Measurements from ENCODE around the gene ZNF763. TPM values are rescaled to one million over a fixed set of nuclear protein-coding genes. Genes with fewer than 3 reads are reported as not detected.
"Not testable (repeated sequence)": the region's sequence is repeated elsewhere in the genome, so short reads cannot be mapped to it uniquely, and the experiment has no call there.

Gene ZNF763
- total RNA-seq, 4 donors from 2014 or later, result 1.9 to 5.6 (median 3.8) TPM

GRCh38 chr19:11989112-11989456, 24.2 kb downstream of the ZNF763 start:
- no peaks in the 10 kb centered on the region for H3K27me3 ChIP-seq
- WGBS, result 74% methylated on average over 9 of the region's 9 CpGs
- no peak for DNase-seq (ENCODE audit: low spot score in 2 of 2)
- no peaks in the 10 kb centered on the region for H3K36me3 ChIP-seq
- no peaks in the 10 kb centered on the region for H3K9me3 ChIP-seq
- no peak overlapping the region for H3K27ac ChIP-seq
- peak overlapping the region; percentile 76 for H3K4me3 ChIP-seq
- TF ChIP-seq EP300 (IDR thresholded peaks at IDR 0.05) (no peak), POLR2A (IDR thresholded peaks at IDR 0.05) (no peak), CTCF (IDR thresholded peaks at IDR 0.05) (no peak), POLR2AphosphoS5 (IDR thresholded peaks at IDR 0.05) (no peak)
- H3K4me1 ChIP-seq, result peaks cover 10% of the 10 kb centered on the region

GRCh38 chr19:11991921-11992320, 27.1 kb downstream of the ZNF763 start:
- not testable (repeated sequence) for DNase-seq (ENCODE audit: low spot score in 2 of 2); H3K9me3 ChIP-seq; H3K27ac ChIP-seq; H3K4me3 ChIP-seq; H3K27me3 ChIP-seq; H3K4me1 ChIP-seq; H3K36me3 ChIP-seq
- WGBS, result 79% methylated on average over 4 of the region's 4 CpGs

- Histone ChIP-seq H3K36me3 (no peaks in the 10 kb centered on the region), H3K27ac (no peak overlapping the region), H3K4me1 (no peaks in the 10 kb centered on the region), H3K4me3 (no peak overlapping the region), H3K9me3 (no peaks in the 10 kb centered on the region), H3K27me3 (no peaks in the 10 kb centered on the region)
- DNase-seq (ENCODE audit: low spot score in 2 of 2), result no peak
- TF ChIP-seq POLR2A (IDR thresholded peaks at IDR 0.05), result no peak
- no peak for TF ChIP-seq EP300 (IDR thresholded peaks at IDR 0.05)
- no peak for TF ChIP-seq CTCF (IDR thresholded peaks at IDR 0.05)
- no peak for TF ChIP-seq POLR2AphosphoS5 (IDR thresholded peaks at IDR 0.05)
- 73% methylated on average over 1 of the region's 1 CpG for WGBS
These were observed 30.3 kb downstream of the ZNF763 start for GRCh38 chr19:11995174-11995573.

GRCh38 chr19:12000152-12000981, 35.5 kb downstream of the ZNF763 start:
- no peak for TF ChIP-seq CTCF (IDR thresholded peaks at IDR 0.05)
- TF ChIP-seq EP300 (IDR thresholded peaks at IDR 0.05), result no peak
- no peak for TF ChIP-seq POLR2AphosphoS5 (IDR thresholded peaks at IDR 0.05)
- TF ChIP-seq POLR2A (IDR thresholded peaks at IDR 0.05), result no peak
- peaks cover 17% of the 10 kb centered on the region for H3K36me3 ChIP-seq
- 87% methylated on average over 9 of the region's 9 CpGs for WGBS
- no peak overlapping the region for H3K4me3 ChIP-seq
- no peak for DNase-seq (ENCODE audit: low spot score in 2 of 2)
- no peaks in the 10 kb centered on the region for H3K4me1 ChIP-seq
- H3K27ac ChIP-seq, result no peak overlapping the region
- no peaks in the 10 kb centered on the region for H3K27me3 ChIP-seq
- H3K9me3 ChIP-seq, result no peaks in the 10 kb centered on the region

- WGBS, result 95% methylated on average over 9 of the region's 9 CpGs
- Histone ChIP-seq H3K9me3 (peaks cover 44% of the 10 kb centered on the region), H3K27me3 (no peaks in the 10 kb centered on the region), H3K36me3 (peaks cover 54% of the 10 kb centered on the region), H3K4me1 (no peaks in the 10 kb centered on the region), H3K27ac (no peak overlapping the region), H3K4me3 (no peak overlapping the region)
- DNase-seq (ENCODE audit: low spot score in 2 of 2), result no peak
- TF ChIP-seq POLR2A (IDR thresholded peaks at IDR 0.05) (no peak), POLR2AphosphoS5 (IDR thresholded peaks at IDR 0.05) (no peak), EP300 (IDR thresholded peaks at IDR 0.05) (no peak), CTCF (IDR thresholded peaks at IDR 0.05) (no peak)
These were observed 50.3 kb downstream of the ZNF763 start for GRCh38 chr19:12015015-12015752.
